ENCODE measurements around the gene FBP1.
"Not testable (repeated sequence)": the region's sequence is repeated elsewhere in the genome, so short reads cannot be mapped to it uniquely, and the experiment has no call there.

GRCh38 chr9:94564279-94564678 lies 75.0 kb downstream of the FBP1 start:
- not testable (repeated sequence) for TF ChIP-seq CTCF, POLR2A (IDR thresholded peaks at IDR 0.05)

Data from body of pancreas (tissue), 4 donors.